Liver (tissue), 9 donors: ENCODE data around the gene GPC3. TPM values are rescaled to one million over a fixed set of nuclear protein-coding genes. Genes with fewer than 3 reads are reported as not detected.
"Not testable (repeated sequence)": the region's sequence is repeated elsewhere in the genome, so short reads cannot be mapped to it uniquely, and the experiment has no call there.

Experiments used
- DNase-seq: peaks from one replicate; pipeline ENCODE4 v3.0.0-alpha.2; 2017; ENCODE audit warnings: low spot score
- H3K27ac ChIP-seq, 2 donors: one replicate each; pipeline ENCODE4 v1.7.0; 2013; ENCODE audit warnings: inconsistent platforms in 2 of 2, low read length in 2 of 2, control low read depth in 1 of 2, low read depth in 1 of 2, mild to moderate bottlenecking in 1 of 2
- H3K27me3 ChIP-seq, 4 donors: one replicate each; pipeline versions ENCODE4 v1.6.1 to v1.7.0; 2013; ENCODE audit warnings: low read length in 3 of 4, inconsistent platforms in 1 of 4, mild to moderate bottlenecking in 1 of 4, moderate library complexity in 1 of 4; ENCODE audit not compliant: control insufficient read depth in 4 of 4, insufficient read depth in 4 of 4
- H3K36me3 ChIP-seq, 4 donors: one replicate each; pipeline versions ENCODE4 v1.6.1 to v1.7.0; 2013; ENCODE audit warnings: low read length in 3 of 4, mild to moderate bottlenecking in 3 of 4, low read depth in 1 of 4, moderate library complexity in 1 of 4; ENCODE audit not compliant: control insufficient read depth in 4 of 4, insufficient read depth in 3 of 4
- H3K4me1 ChIP-seq, 4 donors: one replicate each; pipeline versions ENCODE4 v1.6.1 to v1.7.0; 2013; ENCODE audit warnings: low read length in 3 of 4, mild to moderate bottlenecking in 3 of 4, moderate library complexity in 1 of 4; ENCODE audit not compliant: control insufficient read depth in 4 of 4, insufficient read depth in 4 of 4
- H3K4me3 ChIP-seq, 3 donors: one replicate each; pipeline versions ENCODE4 v1.6.1 to v1.7.0; 2013; ENCODE audit warnings: low read length in 3 of 3, control low read depth in 1 of 3, low read depth in 1 of 3, mild to moderate bottlenecking in 1 of 3
- H3K9ac ChIP-seq, 2 donors: one replicate each; pipeline ENCODE4 v1.7.0; 2013; ENCODE audit warnings: low read length in 2 of 2, mild to moderate bottlenecking in 2 of 2, moderate library complexity in 2 of 2, control low read depth in 1 of 2, low read depth in 1 of 2
- H3K9me3 ChIP-seq, 4 donors: one replicate each; pipeline versions ENCODE4 v1.6.1 to v1.7.0; 2013; ENCODE audit warnings: low read length in 3 of 4; ENCODE audit not compliant: control insufficient read depth in 4 of 4
- CTCF ChIP-seq: fragments of 150-350 bp; IDR thresholded peaks from 2 replicates; pipeline ENCODE4 v1.5.1; 2017; ENCODE audit warnings: improper control_type of control experiment, low read depth, low read length; ENCODE audit not compliant: missing input control
- EGR1 ChIP-seq, 2 donors: IDR thresholded peaks; 2 replicates each; pipeline ENCODE4 v1.6.1; 2016 to 2018; ENCODE audit warnings: antibody characterized with exemption in 2 of 2, low read depth in 2 of 2
- FOXA1 ChIP-seq: IDR thresholded peaks from 2 replicates; pipeline ENCODE4 v1.6.1; 2016; ENCODE audit warnings: antibody characterized with exemption
- FOXA2 ChIP-seq: IDR thresholded peaks from 2 replicates; pipeline ENCODE4 v1.6.1; 2016; ENCODE audit warnings: antibody characterized with exemption
- GABPA ChIP-seq, 2 donors: IDR thresholded peaks in 1 of 2; conservative IDR thresholded peaks in 1 of 2; 2 replicates each; pipeline ENCODE4 v1.6.1; 2016; ENCODE audit warnings: antibody characterized with exemption in 2 of 2, mild to moderate bottlenecking in 1 of 2, moderate library complexity in 1 of 2
- HNF4A ChIP-seq, 2 donors: conservative IDR thresholded peaks; 2 replicates each; pipeline ENCODE4 v1.6.1; 2016; ENCODE audit warnings: antibody characterized with exemption in 2 of 2, mild to moderate bottlenecking in 2 of 2
- HNF4G ChIP-seq: IDR thresholded peaks from 2 replicates; pipeline ENCODE4 v1.6.1; 2016; ENCODE audit warnings: antibody characterized with exemption
- NR2F2 ChIP-seq: IDR thresholded peaks from 2 replicates; pipeline ENCODE4 v1.6.1; 2016; ENCODE audit warnings: antibody characterized with exemption
- RAD21 ChIP-seq, 2 donors: IDR thresholded peaks; 2 replicates each; pipeline ENCODE4 v1.6.1; 2016; ENCODE audit warnings: antibody characterized with exemption in 2 of 2, mild to moderate bottlenecking in 2 of 2
- RXRA ChIP-seq, 2 donors: IDR thresholded peaks; 2 replicates each; pipeline ENCODE4 v1.6.1; 2017 to 2018; ENCODE audit warnings: antibody characterized with exemption in 2 of 2, mild to moderate bottlenecking in 1 of 2
- SP1 ChIP-seq: IDR thresholded peaks from 2 replicates; pipeline ENCODE4 v1.6.1; 2018; ENCODE audit warnings: antibody characterized with exemption, mild to moderate bottlenecking
- TAF1 ChIP-seq: conservative IDR thresholded peaks from 2 replicates; pipeline ENCODE4 v1.6.1; 2016; ENCODE audit warnings: antibody characterized with exemption, mild to moderate bottlenecking
- YY1 ChIP-seq: IDR thresholded peaks from 2 replicates; pipeline ENCODE4 v1.6.1; 2016; ENCODE audit warnings: antibody characterized with exemption, mild to moderate bottlenecking
- WGBS: extraction: QIAGEN DNeasy Blood & Tissue Kit; methylation state at CpG from one replicate; pipeline ENCODE4 v1.1.7; 2013; 5-methylcytosine and 5-hydroxymethylcytosine counted together
- polyA plus RNA-seq, 2 donors: library from polyadenylated mRNA; stranded (reverse) in 1 of 2; unstranded in 1 of 2; fragments of 200-250 nt in 1 of 2; fragments of >200 nt in 1 of 2; fragmentation: Nextera tagmentation in 1 of 2; extraction: Ambion mirVana in 1 of 2; gene quantifications; one replicate each; pipeline versions ENCODE4 v1.2.1 to v1.2.3, GENCODE V29; 2013 to 2015
- total RNA-seq, 2 donors: library from RNA; depleted of rRNA; stranded (reverse); fragments of >200 nt; gene quantifications; one replicate each; pipeline ENCODE4 v1.2.3, GENCODE V29; 2014
- TF ChIP-seq, protein P1 (sequence below): IDR thresholded peaks from 2 replicates; pipeline ENCODE4 v1.6.1; 2016; ENCODE audit warnings: antibody characterized with exemption
- TF ChIP-seq, protein P2 (sequence below): IDR thresholded peaks from 2 replicates; pipeline ENCODE4 v1.6.1; 2016; ENCODE audit warnings: antibody characterized with exemption
- TF ChIP-seq, protein P3 (sequence below): IDR thresholded peaks from 2 replicates; pipeline ENCODE4 v1.6.1; 2016; ENCODE audit warnings: antibody characterized with exemption, mild to moderate bottlenecking
- donor health status: healthy.
- donor health status: healthy.
- donor health status: healthy.
- donor health status: healthy.
- donor health status: healthy.

The GPC3 gene
- total and polyA plus RNA-seq, 4 donors, result 0.40 to 1,133 (median 1.5) TPM

DNA sequence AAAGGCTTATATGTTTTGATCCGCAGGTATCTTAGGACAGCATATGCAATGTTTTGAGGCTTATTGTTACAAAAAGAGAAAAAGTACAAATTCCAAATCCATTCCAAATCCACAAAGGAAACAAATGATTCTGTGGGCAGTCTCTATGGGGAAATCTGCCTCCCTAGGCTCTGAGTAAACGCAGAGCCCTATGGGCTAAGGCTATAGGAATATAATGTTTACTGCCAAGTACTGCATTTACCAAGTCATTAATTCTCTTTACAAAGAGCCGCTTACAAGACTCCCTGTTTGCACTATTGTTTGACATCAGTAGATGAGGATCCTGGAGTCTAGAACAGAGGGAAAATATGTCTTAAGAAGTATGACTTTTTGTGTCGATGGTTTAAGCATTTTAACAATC lies 357.7 kb downstream of the GPC3 start:
- Histone ChIP-seq H3K27ac (no peak overlapping the region), H3K4me1 (no peaks in the 10 kb centered on the region), H3K4me3 (no peak overlapping the region), H3K9ac (no peak overlapping the region), H3K27me3 (no peaks in the 10 kb centered on the region), H3K36me3 (no peaks in the 10 kb centered on the region), H3K9me3 (no peaks in the 10 kb centered on the region)
- TF ChIP-seq, protein P1, sequence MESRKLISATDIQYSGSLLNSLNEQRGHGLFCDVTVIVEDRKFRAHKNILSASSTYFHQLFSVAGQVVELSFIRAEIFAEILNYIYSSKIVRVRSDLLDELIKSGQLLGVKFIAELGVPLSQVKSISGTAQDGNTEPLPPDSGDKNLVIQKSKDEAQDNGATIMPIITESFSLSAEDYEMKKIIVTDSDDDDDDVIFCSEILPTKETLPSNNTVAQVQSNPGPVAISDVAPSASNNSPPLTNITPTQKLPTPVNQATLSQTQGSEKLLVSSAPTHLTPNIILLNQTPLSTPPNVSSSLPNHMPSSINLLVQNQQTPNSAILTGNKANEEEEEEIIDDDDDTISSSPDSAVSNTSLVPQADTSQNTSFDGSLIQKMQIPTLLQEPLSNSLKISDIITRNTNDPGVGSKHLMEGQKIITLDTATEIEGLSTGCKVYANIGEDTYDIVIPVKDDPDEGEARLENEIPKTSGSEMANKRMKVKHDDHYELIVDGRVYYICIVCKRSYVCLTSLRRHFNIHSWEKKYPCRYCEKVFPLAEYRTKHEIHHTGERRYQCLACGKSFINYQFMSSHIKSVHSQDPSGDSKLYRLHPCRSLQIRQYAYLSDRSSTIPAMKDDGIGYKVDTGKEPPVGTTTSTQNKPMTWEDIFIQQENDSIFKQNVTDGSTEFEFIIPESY, result no peak
- TF ChIP-seq NR2F2 (no peak), CTCF (no peak), GABPA (IDR thresholded peaks at IDR 0.05 in 1 of 2, conservative IDR thresholded peaks at IDR 0.05 in 1 of 2) (no peak), HNF4G (no peak), SP1 (no peak), RXRA (IDR thresholded peaks at IDR 0.05) (no peak), FOXA1 (no peak), FOXA2 (no peak), EGR1 (IDR thresholded peaks at IDR 0.05; ENCODE audit: low read depth in 2 of 2) (no peak)
- TF ChIP-seq, protein P2, sequence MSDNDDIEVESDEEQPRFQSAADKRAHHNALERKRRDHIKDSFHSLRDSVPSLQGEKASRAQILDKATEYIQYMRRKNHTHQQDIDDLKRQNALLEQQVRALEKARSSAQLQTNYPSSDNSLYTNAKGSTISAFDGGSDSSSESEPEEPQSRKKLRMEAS, result no peak
- no peak for DNase-seq
- WGBS, result 81% methylated on average over 4 of the region's 4 CpGs

- DNase-seq, H3K4me1 ChIP-seq: not testable (repeated sequence)
- 88% methylated on average over 10 of the region's 10 CpGs for whole genome bisulfite sequencing
These were observed 364.0 kb downstream of the GPC3 start for GRCh38 chrX:133621384-133621783.

GRCh38 chrX:133611676-133612075 lies 373.7 kb downstream of the GPC3 start:
- Histone ChIP-seq H3K27me3 (peaks cover 0 to 3% (median 0%) of the 10 kb centered on the region in 4 donors), H3K9ac (no peak overlapping the region), H3K4me3 (no peak overlapping the region), H3K4me1 (no peaks in the 10 kb centered on the region), H3K36me3 (no peaks in the 10 kb centered on the region), H3K27ac (no peak overlapping the region), H3K9me3 (peaks cover 0 to 6% (median 0%) of the 10 kb centered on the region in 4 donors)
- DNase-seq, result no peak
- TF ChIP-seq GABPA (IDR thresholded peaks at IDR 0.05 in 1 of 2, conservative IDR thresholded peaks at IDR 0.05 in 1 of 2) (no peak), HNF4G (no peak), FOXA2 (no peak), RAD21 (IDR thresholded peaks at IDR 0.05) (no peak), YY1 (no peak), NR2F2 (no peak), TAF1 (no peak), EGR1 (IDR thresholded peaks at IDR 0.05; ENCODE audit: low read depth in 2 of 2) (no peak), SP1 (no peak), HNF4A (conservative IDR thresholded peaks at IDR 0.05) (no peak)
- TF ChIP-seq, protein P2, result no peak
- TF ChIP-seq, protein P3, sequence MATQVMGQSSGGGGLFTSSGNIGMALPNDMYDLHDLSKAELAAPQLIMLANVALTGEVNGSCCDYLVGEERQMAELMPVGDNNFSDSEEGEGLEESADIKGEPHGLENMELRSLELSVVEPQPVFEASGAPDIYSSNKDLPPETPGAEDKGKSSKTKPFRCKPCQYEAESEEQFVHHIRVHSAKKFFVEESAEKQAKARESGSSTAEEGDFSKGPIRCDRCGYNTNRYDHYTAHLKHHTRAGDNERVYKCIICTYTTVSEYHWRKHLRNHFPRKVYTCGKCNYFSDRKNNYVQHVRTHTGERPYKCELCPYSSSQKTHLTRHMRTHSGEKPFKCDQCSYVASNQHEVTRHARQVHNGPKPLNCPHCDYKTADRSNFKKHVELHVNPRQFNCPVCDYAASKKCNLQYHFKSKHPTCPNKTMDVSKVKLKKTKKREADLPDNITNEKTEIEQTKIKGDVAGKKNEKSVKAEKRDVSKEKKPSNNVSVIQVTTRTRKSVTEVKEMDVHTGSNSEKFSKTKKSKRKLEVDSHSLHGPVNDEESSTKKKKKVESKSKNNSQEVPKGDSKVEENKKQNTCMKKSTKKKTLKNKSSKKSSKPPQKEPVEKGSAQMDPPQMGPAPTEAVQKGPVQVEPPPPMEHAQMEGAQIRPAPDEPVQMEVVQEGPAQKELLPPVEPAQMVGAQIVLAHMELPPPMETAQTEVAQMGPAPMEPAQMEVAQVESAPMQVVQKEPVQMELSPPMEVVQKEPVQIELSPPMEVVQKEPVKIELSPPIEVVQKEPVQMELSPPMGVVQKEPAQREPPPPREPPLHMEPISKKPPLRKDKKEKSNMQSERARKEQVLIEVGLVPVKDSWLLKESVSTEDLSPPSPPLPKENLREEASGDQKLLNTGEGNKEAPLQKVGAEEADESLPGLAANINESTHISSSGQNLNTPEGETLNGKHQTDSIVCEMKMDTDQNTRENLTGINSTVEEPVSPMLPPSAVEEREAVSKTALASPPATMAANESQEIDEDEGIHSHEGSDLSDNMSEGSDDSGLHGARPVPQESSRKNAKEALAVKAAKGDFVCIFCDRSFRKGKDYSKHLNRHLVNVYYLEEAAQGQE, result no peak
- TF ChIP-seq, protein P1, result no peak
- 84% methylated on average over 1 of the region's 1 CpG for WGBS

More at GRCh38 chrX:133621384-133621783, 364.0 kb downstream of the GPC3 start:
- H3K36me3 ChIP-seq, H3K27me3 ChIP-seq, H3K9ac ChIP-seq, H3K4me3 ChIP-seq, H3K9me3 ChIP-seq, H3K27ac ChIP-seq: not testable (repeated sequence)
